WERI-Rb-1 (cell line): ENCODE data around the gene PMVK.

Experiments used
- DNase-seq: peaks from one replicate; pipeline ENCODE4 v3.0.0-alpha.2; 2020
- H3K27ac ChIP-seq: fragments of 250-450 bp; sonication (Bioruptor Pico); 2 replicates; pipeline ENCODE4 v1.5.1; 2020; ENCODE audit warnings: mild to moderate bottlenecking, moderate library complexity
- H3K27me3 ChIP-seq: fragments of 250-450 bp; sonication (Bioruptor Pico); 2 replicates; pipeline ENCODE4 v1.5.1; 2021; ENCODE audit warnings: mild to moderate bottlenecking, low read depth, moderate library complexity; ENCODE audit not compliant: insufficient read depth, severe bottlenecking
- H3K36me3 ChIP-seq: fragments of 250-450 bp; sonication (Bioruptor Pico); 2 replicates; pipeline ENCODE4 v1.5.1; 2020; ENCODE audit warnings: mild to moderate bottlenecking, moderate library complexity
- H3K4me3 ChIP-seq: 2 replicates; pipeline ENCODE4 v1.5.1; 2011; ENCODE audit warnings: low read depth, mild to moderate bottlenecking, control low read depth, low read length
- H3K9me3 ChIP-seq: fragments of 250-450 bp; sonication (Bioruptor Pico); 2 replicates; pipeline ENCODE4 v1.5.1; 2021; ENCODE audit warnings: mild to moderate bottlenecking, moderate library complexity; ENCODE audit not compliant: severe bottlenecking
- TF ChIP-seq, protein P1 (sequence below): IDR thresholded peaks from 2 replicates; pipeline ENCODE4 v1.5.1; 2011; ENCODE audit warnings: low read depth, mild to moderate bottlenecking, control low read depth, inconsistent platforms, low read length

PMVK gene

DNA sequence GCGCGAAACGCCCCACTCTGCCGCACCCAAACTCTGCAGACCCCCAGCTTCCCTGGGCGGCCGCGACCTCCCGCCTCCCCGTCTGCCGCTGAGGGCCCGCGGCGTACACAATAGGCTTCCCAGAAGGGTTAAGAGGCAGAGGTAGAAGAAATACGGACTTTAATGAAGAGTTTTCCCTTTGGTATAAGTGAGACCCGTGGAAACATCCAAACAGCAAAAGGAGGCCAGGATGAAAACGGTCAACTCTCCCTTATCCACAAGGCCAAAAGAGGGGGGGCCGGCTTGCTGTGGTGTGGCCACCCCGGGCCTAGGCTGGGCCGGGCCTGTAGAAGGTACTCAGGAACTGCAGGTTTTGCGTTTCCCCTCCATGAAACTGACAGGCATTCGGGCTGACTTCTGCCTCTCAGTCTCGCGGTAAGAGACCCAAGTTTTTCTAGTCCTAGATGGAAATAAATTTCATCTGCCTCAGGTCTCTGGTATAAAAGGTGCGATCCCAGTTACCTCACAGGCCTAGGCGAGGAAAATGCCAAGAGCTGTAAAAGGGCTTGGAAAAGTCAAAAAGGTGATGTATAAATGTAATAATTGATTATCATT, 25.7 kb upstream of the PMVK start:
- no peaks in the 10 kb centered on the region for H3K27me3 ChIP-seq
- H3K9me3 ChIP-seq = no peaks in the 10 kb centered on the region
- peaks cover 76% of the 10 kb centered on the region for H3K36me3 ChIP-seq
- H3K27ac ChIP-seq = peak overlapping the region; percentile 99
- TF ChIP-seq, protein P1, sequence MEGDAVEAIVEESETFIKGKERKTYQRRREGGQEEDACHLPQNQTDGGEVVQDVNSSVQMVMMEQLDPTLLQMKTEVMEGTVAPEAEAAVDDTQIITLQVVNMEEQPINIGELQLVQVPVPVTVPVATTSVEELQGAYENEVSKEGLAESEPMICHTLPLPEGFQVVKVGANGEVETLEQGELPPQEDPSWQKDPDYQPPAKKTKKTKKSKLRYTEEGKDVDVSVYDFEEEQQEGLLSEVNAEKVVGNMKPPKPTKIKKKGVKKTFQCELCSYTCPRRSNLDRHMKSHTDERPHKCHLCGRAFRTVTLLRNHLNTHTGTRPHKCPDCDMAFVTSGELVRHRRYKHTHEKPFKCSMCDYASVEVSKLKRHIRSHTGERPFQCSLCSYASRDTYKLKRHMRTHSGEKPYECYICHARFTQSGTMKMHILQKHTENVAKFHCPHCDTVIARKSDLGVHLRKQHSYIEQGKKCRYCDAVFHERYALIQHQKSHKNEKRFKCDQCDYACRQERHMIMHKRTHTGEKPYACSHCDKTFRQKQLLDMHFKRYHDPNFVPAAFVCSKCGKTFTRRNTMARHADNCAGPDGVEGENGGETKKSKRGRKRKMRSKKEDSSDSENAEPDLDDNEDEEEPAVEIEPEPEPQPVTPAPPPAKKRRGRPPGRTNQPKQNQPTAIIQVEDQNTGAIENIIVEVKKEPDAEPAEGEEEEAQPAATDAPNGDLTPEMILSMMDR = no peak
- DNase-seq = peak; percentile 70
- H3K4me3 ChIP-seq = peak overlapping the region; percentile 64

GRCh38 chr1:154961207-154962155, 25.0 kb upstream of the PMVK start, which contains the start of gene PYGO2:
PYGO2 (minus strand) TSS chr1:154961782; CDS start chr1:154961576, 206 bp downstream.
- H3K27me3 ChIP-seq = no peaks in the 10 kb centered on the region
- peak; percentile 97 for DNase-seq
- H3K36me3 ChIP-seq = peaks cover 69% of the 10 kb centered on the region
- peak within 1 kb of the TSS; percentile 64 for H3K4me3 ChIP-seq
- H3K9me3 ChIP-seq = no peaks in the 10 kb centered on the region
- TF ChIP-seq, protein P1 = peak; percentile 82
- peak within 1 kb of the TSS; percentile 99 for H3K27ac ChIP-seq

- Histone ChIP-seq H3K36me3 (peaks cover 60% of the 10 kb centered on the region), H3K9me3 (no peaks in the 10 kb centered on the region), H3K27me3 (no peaks in the 10 kb centered on the region), H3K27ac (peak overlapping the region; percentile 99), H3K4me3 (peak overlapping the region; percentile 64)
- no peak for DNase-seq
- TF ChIP-seq, protein P1 = no peak
Observed at GRCh38 chr1:154960446-154961136, 24.1 kb upstream of the PMVK start.

DNA sequence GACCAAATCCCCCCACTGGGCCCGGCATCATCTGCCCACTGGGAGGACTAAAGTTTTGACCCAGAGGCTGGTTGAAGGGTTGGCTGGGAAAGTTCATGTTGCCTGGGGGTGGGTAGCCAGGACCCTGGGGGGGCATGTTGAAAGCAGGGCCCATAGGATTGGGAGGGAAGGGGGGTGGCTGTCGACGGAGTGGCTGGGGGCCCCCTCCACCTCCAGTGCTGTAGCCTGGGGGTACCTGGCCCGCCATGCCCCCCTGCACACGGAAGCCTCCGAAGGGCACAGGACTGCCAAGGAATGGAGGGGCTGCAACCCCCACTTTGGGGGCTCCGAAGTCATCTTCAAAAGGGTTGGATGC, 22.9 kb upstream of the PMVK start:
- H3K36me3 ChIP-seq = peaks cover 48% of the 10 kb centered on the region
- no peak overlapping the region for H3K27ac ChIP-seq
- no peaks in the 10 kb centered on the region for H3K9me3 ChIP-seq
- H3K27me3 ChIP-seq = no peaks in the 10 kb centered on the region
- no peak for DNase-seq
- TF ChIP-seq, protein P1 = no peak
- H3K4me3 ChIP-seq = no peak overlapping the region

- no peaks in the 10 kb centered on the region for H3K9me3 ChIP-seq
- H3K36me3 ChIP-seq = peaks cover 44% of the 10 kb centered on the region
- H3K4me3 ChIP-seq = no peak overlapping the region
- TF ChIP-seq, protein P1 = no peak
- no peak for DNase-seq
- no peaks in the 10 kb centered on the region for H3K27me3 ChIP-seq
- no peak overlapping the region for H3K27ac ChIP-seq
Observed at GRCh38 chr1:154958681-154959425, 22.3 kb upstream of the PMVK start.
